Right lobe of liver (tissue), 6 donors: ENCODE data around the gene CBX2. TPM values are rescaled to one million over a fixed set of nuclear protein-coding genes. Genes with fewer than 3 reads are reported as not detected.

Source experiments
- ATAC-seq, 4 donors: fragments of 200-7000 bp; cut with Tn5 transposase; one replicate each; pipeline ENCODE4 v1.9.1; 2020; ENCODE audit warnings: mild to moderate bottlenecking in 4 of 4, moderate library complexity in 4 of 4
- DNase-seq, 3 donors: peaks; one replicate each; pipeline ENCODE4 v3.0.0-alpha.2; 2020
- H3K27ac ChIP-seq, 3 donors: fragments of 200-600 bp; one replicate each; pipeline ENCODE4 v1.8.0; 2022
- H3K27me3 ChIP-seq, 2 donors: fragments of 200-600 bp; one replicate each; pipeline ENCODE4 v1.8.0; 2022
- H3K36me3 ChIP-seq, 4 donors: fragments of 200-600 bp; sonication (generic) in 1 of 4; one replicate each; pipeline versions ENCODE4 v1.5.1 to v1.8.0; 2017 to 2022; ENCODE audit warnings: control low read depth in 1 of 4
- H3K4me1 ChIP-seq, 4 donors: fragments of 200-600 bp; sonication (generic) in 1 of 4; one replicate each; pipeline versions ENCODE4 v1.5.1 to v1.8.0; 2017 to 2022; ENCODE audit warnings: control low read depth in 1 of 4
- H3K4me3 ChIP-seq, 3 donors: fragments of 200-600 bp; one replicate each; pipeline ENCODE4 v1.8.0; 2022
- H3K9me3 ChIP-seq, 4 donors: fragments of 200-600 bp; sonication (generic) in 1 of 4; one replicate each; pipeline versions ENCODE4 v1.5.1 to v1.8.0; 2017 to 2022; ENCODE audit warnings: control low read depth in 1 of 4
- CTCF ChIP-seq, 4 donors: fragments of 200-600 bp in 3 of 4; fragments of 450-650 bp in 1 of 4; IDR thresholded peaks; one replicate each; pipeline versions ENCODE4 v1.5.1 to v1.8.0; 2016 to 2022; ENCODE audit warnings: antibody characterized with exemption in 4 of 4, mild to moderate bottlenecking in 2 of 4
- POLR2A ChIP-seq: fragments of 450-650 bp; IDR thresholded peaks from one replicate; pipeline ENCODE4 v1.6.1; 2017; ENCODE audit warnings: antibody characterized with exemption, mild to moderate bottlenecking
- WGBS: methylation state at CpG from one replicate; pipeline ENCODE4 v1.1.6; 2018; ENCODE audit warnings: low coverage, low lambda C conversion rate; ENCODE audit not compliant: insufficient coverage; ENCODE audit errors: missing lambda C conversion rate; 5-methylcytosine and 5-hydroxymethylcytosine counted together
- intact Hi-C, 2 donors: fragments of 100-400 bp; cut with DNase I; formaldehyde crosslinking; loops; one replicate each; pipeline versions ENCODE4 v1.11.2 to v1.14.1; 2022
- total RNA-seq, 6 experiments: library from RNA; depleted of rRNA in 2 of 6; stranded (reverse); fragments of >200 nt in 2 of 6; fragmentation: NEBNext Ultra II Directional in 3 of 6; extraction: Animal tissue kit (Norgen Biotek cat#: 25700) in 3 of 6; gene quantifications; one replicate each; pipeline versions ENCODE4 v1.1.0 to v1.2.4, GENCODE V29; 2016 to 2023
- donor health status: DM: no; HTN: yes; CAD: no.
- donor health status: DM: no; HTN: no; CAD: no.
- donor health status: DM: no; HTN: no; CAD: no.
- donor health status: DM: no; HTN: yes; CAD: no.
- donor health status: DM: no; HTN: yes; CAD: no.

CBX2 gene
- total RNA-seq, 6 experiments from 2014 or later = 0.33 to 3.5 (median 1.1) TPM

DNA sequence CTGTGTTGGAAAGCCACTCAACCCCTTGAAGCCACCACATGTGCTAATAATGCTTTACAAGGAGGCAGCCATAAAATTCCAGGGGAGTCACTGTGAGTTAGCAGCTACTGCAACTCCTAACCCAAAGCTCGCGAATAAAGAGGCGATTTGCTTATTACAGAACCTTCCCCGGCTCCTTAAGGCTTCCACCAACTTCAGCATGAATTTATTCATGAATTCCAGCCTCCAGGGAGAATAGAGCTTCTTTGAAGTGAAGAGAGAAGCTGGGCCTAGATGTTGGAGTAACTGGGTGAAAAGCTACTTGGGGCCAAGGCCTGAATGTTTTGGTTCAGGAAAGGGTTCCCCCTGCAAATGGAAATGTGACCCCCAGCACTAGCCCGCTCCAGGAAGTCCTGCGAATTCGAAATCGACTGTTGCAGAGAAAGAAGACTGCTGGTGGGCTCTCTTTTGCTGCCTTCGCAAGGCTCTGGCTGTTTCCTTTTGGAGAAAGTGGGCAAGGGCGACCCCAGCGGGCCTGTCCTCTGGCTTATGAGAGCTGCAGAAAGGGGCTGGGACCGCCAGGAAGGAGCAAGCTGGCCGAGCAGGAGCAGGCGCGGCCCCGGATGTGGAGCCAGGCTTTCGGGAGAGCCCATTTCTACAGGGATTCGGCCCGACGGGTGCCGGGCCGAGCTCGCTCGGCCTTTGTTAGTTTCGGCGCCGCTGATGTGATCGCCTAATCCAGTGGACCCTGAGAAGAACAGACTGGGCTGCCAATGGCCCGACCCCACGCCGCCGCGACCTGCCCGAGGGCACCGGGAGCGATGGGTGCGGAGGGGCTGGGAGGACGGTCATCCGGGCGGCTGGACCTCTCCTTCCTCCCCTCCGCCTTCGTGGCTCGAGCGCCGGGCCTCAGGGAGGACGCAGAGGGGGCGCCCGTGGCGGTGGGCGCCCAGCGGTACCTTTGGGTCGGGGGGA is 11.3 kb downstream of the CBX2 start:
- H3K4me1 ChIP-seq = peaks cover 0 to 10% (median 3%) of the 10 kb centered on the region in 4 donors
- no peak for TF ChIP-seq POLR2A
- no peak for TF ChIP-seq CTCF (IDR thresholded peaks at IDR 0.05)
- H3K36me3 ChIP-seq = no peaks in the 10 kb centered on the region
- H3K9me3 ChIP-seq = no peaks in the 10 kb centered on the region
- H3K4me3 ChIP-seq = no peak overlapping the region
- intact Hi-C loops = no loop called here
- peak in 1 of 3 donors; percentile 50 for DNase-seq
- H3K27me3 ChIP-seq = peaks cover 14 to 32% of the 10 kb centered on the region in 2 donors
- WGBS = 25% methylated on average over 15 of the region's 52 CpGs
- no peak overlapping the region for H3K27ac ChIP-seq
- ATAC-seq = no peak

- ATAC-seq (peak; percentile 71 to 80 (median 76)), DNase-seq (peak; percentile 60 to 75 (median 64))
- Histone ChIP-seq H3K4me3 (peak overlapping the region in 1 of 3 donors; percentile 23), H3K27ac (no peak overlapping the region), H3K36me3 (no peaks in the 10 kb centered on the region), H3K27me3 (peaks cover 14 to 32% of the 10 kb centered on the region in 2 donors), H3K9me3 (no peaks in the 10 kb centered on the region), H3K4me1 (peaks cover 0 to 10% (median 3%) of the 10 kb centered on the region in 4 donors)
- WGBS = 8% methylated on average over 15 of the region's 74 CpGs
- TF ChIP-seq POLR2A = no peak
- peak; percentile 65 to 80 (median 73) for TF ChIP-seq CTCF (IDR thresholded peaks at IDR 0.05)
- intact Hi-C loops = no loop called here
These were observed 12.2 kb downstream of the CBX2 start for GRCh38 chr17:79789943-79790804.

- Histone ChIP-seq H3K4me1 (peaks cover 0 to 14% (median 5%) of the 10 kb centered on the region in 4 donors), H3K9me3 (no peaks in the 10 kb centered on the region), H3K4me3 (no peak overlapping the region), H3K27me3 (peaks cover 14 to 32% of the 10 kb centered on the region in 2 donors), H3K27ac (no peak overlapping the region), H3K36me3 (no peaks in the 10 kb centered on the region)
- ATAC-seq = no peak
- no peak for TF ChIP-seq POLR2A
- no peak for TF ChIP-seq CTCF (IDR thresholded peaks at IDR 0.05)
- DNase-seq = peak in 1 of 3 donors; percentile 27
- WGBS = 4% methylated on average over 20 of the region's 68 CpGs
- intact Hi-C loops = no loop called here
These were observed 13.1 kb downstream of the CBX2 start for GRCh38 chr17:79790805-79791734.

GRCh38 chr17:79791735-79792161 is 13.8 kb downstream of the CBX2 start:
- intact Hi-C loops = no loop called here

More at GRCh38 chr17:79791735-79792161, 13.8 kb downstream of the CBX2 start:
- ATAC-seq (no peak), DNase-seq (no peak)
- Histone ChIP-seq H3K4me1 (peaks cover 0 to 17% (median 7%) of the 10 kb centered on the region in 4 donors), H3K36me3 (no peaks in the 10 kb centered on the region), H3K9me3 (no peaks in the 10 kb centered on the region), H3K27me3 (peaks cover 14 to 32% of the 10 kb centered on the region in 2 donors), H3K27ac (no peak overlapping the region), H3K4me3 (no peak overlapping the region)
- WGBS = 4% methylated on average over 17 of the region's 26 CpGs
- TF ChIP-seq POLR2A = no peak
- no peak for TF ChIP-seq CTCF (IDR thresholded peaks at IDR 0.05)
